Measurements from ENCODE around the gene ANO10. TPM values are rescaled to one million over a fixed set of nuclear protein-coding genes. Genes with fewer than 3 reads are reported as not detected.

ANO10 gene
- total RNA-seq, 4 donors from 2014 or later: 28.2 to 36.9 (median 31.6) TPM

DNA sequence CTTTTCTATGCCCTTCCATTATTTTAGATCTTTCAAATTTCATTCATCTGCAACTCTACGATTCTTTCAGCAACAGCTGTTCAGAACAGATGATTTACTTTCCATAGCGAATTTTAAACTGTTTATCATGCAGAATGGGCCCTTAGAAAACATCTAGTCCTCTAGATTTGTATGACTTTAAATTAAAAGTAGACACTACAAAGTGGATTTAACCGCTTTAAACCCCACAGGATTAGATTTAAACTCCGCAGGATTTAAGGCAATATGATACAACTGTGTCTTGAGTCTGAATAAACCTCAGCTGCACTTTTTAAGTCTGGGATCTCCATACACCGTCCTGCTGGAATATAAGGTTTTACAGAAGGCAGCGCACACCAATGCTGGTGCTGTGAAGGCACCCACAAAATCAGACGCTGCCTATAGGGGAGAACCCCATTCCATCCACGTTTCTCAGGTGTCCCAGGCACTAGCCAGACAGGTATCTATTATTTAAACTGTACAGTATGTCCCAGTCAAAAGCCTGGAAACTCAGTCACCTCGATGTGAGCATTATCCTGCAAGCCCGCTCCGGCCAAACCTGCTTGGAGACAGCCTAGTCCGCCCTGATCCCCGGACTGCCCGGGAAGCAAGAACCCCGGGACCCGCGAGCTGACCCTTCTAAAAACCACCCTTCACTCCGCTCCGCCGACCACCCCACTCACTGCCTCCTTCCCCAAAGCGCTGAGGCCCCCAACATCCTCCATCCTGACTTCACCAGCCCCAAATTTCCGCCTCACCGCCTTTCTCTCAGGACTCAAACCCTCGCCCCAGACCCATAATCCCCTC, 768 bp downstream of the ANO10 start:
- DNase-seq (ENCODE audit: low spot score in 2 of 2): peak; percentile 77 to 85
- TF ChIP-seq, protein P1, sequence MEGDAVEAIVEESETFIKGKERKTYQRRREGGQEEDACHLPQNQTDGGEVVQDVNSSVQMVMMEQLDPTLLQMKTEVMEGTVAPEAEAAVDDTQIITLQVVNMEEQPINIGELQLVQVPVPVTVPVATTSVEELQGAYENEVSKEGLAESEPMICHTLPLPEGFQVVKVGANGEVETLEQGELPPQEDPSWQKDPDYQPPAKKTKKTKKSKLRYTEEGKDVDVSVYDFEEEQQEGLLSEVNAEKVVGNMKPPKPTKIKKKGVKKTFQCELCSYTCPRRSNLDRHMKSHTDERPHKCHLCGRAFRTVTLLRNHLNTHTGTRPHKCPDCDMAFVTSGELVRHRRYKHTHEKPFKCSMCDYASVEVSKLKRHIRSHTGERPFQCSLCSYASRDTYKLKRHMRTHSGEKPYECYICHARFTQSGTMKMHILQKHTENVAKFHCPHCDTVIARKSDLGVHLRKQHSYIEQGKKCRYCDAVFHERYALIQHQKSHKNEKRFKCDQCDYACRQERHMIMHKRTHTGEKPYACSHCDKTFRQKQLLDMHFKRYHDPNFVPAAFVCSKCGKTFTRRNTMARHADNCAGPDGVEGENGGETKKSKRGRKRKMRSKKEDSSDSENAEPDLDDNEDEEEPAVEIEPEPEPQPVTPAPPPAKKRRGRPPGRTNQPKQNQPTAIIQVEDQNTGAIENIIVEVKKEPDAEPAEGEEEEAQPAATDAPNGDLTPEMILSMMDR (IDR thresholded peaks at IDR 0.05): no peak
- TF ChIP-seq POLR2A (IDR thresholded peaks at IDR 0.05) (no peak), EP300 (IDR thresholded peaks at IDR 0.05) (no peak), POLR2AphosphoS5 (IDR thresholded peaks at IDR 0.05) (no peak)
- Histone ChIP-seq H3K4me3 (peak overlapping the region; percentile 88), H3K9me3 (no peaks in the 10 kb centered on the region), H3K27me3 (no peaks in the 10 kb centered on the region), H3K36me3 (no peaks in the 10 kb centered on the region), H3K4me1 (peaks cover 17% of the 10 kb centered on the region), H3K27ac (peak overlapping the region; percentile 83)
- 9% methylated on average over 24 of the region's 24 CpGs for WGBS

DNA sequence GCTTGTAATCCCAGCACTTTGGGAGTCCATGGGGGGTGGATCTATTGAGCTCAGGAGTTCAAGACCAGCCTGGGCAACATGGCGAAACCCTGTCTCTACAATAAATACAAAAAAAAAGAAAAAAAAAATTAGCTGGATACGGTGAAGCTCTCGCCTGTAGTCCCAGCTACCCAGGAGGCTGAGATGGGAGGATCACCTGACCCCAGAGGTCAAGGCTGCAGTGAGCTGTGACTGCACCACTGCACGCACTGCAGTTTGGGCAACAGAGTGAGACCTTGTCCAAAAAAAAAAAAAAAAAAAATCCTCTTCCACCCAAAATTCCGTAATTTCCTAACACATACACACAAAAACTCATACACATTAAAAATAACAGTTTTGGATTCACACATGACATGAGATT, 2.2 kb downstream of the ANO10 start:
- DNase-seq (ENCODE audit: low spot score in 2 of 2): no peak
- no peak overlapping the region for H3K4me3 ChIP-seq
- TF ChIP-seq EP300 (IDR thresholded peaks at IDR 0.05) (no peak), POLR2A (IDR thresholded peaks at IDR 0.05) (no peak), POLR2AphosphoS5 (IDR thresholded peaks at IDR 0.05) (no peak)
- TF ChIP-seq, protein P1 (IDR thresholded peaks at IDR 0.05): no peak
- H3K36me3 ChIP-seq: no peaks in the 10 kb centered on the region
- H3K27me3 ChIP-seq: no peaks in the 10 kb centered on the region
- no peaks in the 10 kb centered on the region for H3K9me3 ChIP-seq
- WGBS: 95% methylated on average over 5 of the region's 5 CpGs
- peaks cover 17% of the 10 kb centered on the region for H3K4me1 ChIP-seq
- no peak overlapping the region for H3K27ac ChIP-seq

DNA sequence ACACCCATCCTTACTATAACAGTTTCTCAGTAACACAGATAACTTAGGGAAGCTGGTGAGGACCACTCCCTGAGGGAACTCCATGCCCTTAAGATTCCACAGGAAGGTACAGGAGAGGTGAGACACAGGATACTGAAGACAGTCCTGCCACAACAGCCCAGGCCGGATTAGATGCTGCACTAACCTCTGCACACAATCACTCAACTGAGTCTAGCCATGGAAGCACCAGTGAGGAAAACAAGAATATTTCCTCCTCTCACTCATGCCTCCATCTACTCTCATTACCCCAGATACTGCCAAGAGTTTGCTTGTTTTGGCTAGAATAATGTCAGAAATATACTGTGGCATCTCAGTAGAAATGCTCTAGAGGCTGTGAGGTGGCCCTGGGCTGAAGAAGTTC, 3.7 kb downstream of the ANO10 start:
- DNase-seq (ENCODE audit: low spot score in 2 of 2): no peak
- H3K9me3 ChIP-seq: no peaks in the 10 kb centered on the region
- no peaks in the 10 kb centered on the region for H3K27me3 ChIP-seq
- H3K4me1 ChIP-seq: peaks cover 17% of the 10 kb centered on the region
- 90% methylated on average over 1 of the region's 1 CpG for WGBS
- H3K4me3 ChIP-seq: no peak overlapping the region
- TF ChIP-seq, protein P1 (IDR thresholded peaks at IDR 0.05): no peak
- TF ChIP-seq POLR2A (IDR thresholded peaks at IDR 0.05): no peak
- TF ChIP-seq EP300 (IDR thresholded peaks at IDR 0.05): no peak
- no peak for TF ChIP-seq POLR2AphosphoS5 (IDR thresholded peaks at IDR 0.05)
- H3K36me3 ChIP-seq: no peaks in the 10 kb centered on the region
- no peak overlapping the region for H3K27ac ChIP-seq

DNA sequence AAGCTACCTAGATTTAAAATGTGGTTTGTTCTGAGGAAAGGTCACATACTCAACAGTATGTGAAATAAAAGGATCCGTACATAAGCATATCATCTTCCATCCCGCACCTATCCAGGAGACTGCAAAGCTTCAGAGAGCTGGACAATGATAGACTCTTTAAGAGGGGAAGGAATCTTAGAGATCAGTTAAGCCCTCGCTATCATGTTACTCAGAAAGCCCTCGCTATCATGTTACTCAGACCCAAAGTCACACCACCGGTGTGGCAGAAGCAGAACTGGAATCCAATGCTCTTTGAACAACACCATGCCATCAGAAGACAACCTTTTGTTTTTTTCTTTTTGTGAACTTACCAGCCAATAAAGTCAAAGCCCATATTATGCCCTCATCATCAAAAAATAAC, 5.8 kb downstream of the ANO10 start:
- Histone ChIP-seq H3K36me3 (no peaks in the 10 kb centered on the region), H3K9me3 (no peaks in the 10 kb centered on the region), H3K27ac (no peak overlapping the region), H3K27me3 (no peaks in the 10 kb centered on the region), H3K4me3 (no peak overlapping the region), H3K4me1 (peaks cover 6% of the 10 kb centered on the region)
- TF ChIP-seq, protein P1 (IDR thresholded peaks at IDR 0.05): no peak
- TF ChIP-seq EP300 (IDR thresholded peaks at IDR 0.05): no peak
- no peak for DNase-seq (ENCODE audit: low spot score in 2 of 2)
- 96% methylated on average over 5 of the region's 5 CpGs for WGBS

DNA sequence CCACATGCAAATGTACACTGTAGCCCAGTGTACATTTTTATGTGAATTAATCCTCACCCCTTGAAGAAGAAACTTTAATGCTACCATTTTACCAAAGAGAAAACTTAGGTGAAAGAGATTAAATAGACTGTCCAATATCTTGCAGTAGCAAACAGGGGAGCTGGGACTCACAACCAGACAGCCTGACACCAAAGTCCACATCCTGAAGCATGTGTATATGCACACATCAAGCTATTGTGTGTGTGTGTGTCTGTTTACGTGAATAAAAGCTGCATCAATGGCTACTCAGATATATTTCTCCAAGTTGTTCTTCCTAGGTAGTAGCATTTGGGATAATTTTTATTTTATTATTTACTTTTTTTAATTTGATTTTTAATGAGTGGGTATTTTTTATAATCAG, 6.7 kb downstream of the ANO10 start:
- Histone ChIP-seq H3K9me3 (no peaks in the 10 kb centered on the region), H3K36me3 (no peaks in the 10 kb centered on the region), H3K27ac (no peak overlapping the region), H3K27me3 (no peaks in the 10 kb centered on the region), H3K4me1 (no peaks in the 10 kb centered on the region), H3K4me3 (no peak overlapping the region)
- TF ChIP-seq, protein P1 (IDR thresholded peaks at IDR 0.05): no peak
- no peak for TF ChIP-seq POLR2AphosphoS5 (IDR thresholded peaks at IDR 0.05)
- 95% methylated on average over 1 of the region's 1 CpG for WGBS
- no peak for DNase-seq (ENCODE audit: low spot score in 2 of 2)

Measured in suprapubic skin (tissue), 4 donors.